Measurements from ENCODE around the gene MSI2. TPM values are rescaled to one million over a fixed set of nuclear protein-coding genes. Genes with fewer than 3 reads are reported as not detected.

Gene MSI2
- total RNA-seq, 1 donor from 2014 or later, result 31.3 TPM

- ATAC-seq (no peak), DNase-seq (peak; percentile 33)
- intact Hi-C loops (cut with DNase I), result no loop called here
- no peaks in the 10 kb centered on the region for H3K9me3 ChIP-seq
- H3K36me3 ChIP-seq, result no peaks in the 10 kb centered on the region
- H3K27me3 ChIP-seq, result no peaks in the 10 kb centered on the region
- H3K4me3 ChIP-seq, result no peak overlapping the region
- H3K4me1 ChIP-seq, result no peaks in the 10 kb centered on the region
- no peak overlapping the region for H3K27ac ChIP-seq
- no peak for TF ChIP-seq CTCF (IDR thresholded peaks at IDR 0.05)
Measured at GRCh38 chr17:57593739-57594462, 337.6 kb downstream of the MSI2 start.

GRCh38 chr17:57594767-57595166, 338.4 kb downstream of the MSI2 start:
- peak; percentile 17 for DNase-seq
- Histone ChIP-seq H3K4me1 (peaks cover 6% of the 10 kb centered on the region), H3K27me3 (no peaks in the 10 kb centered on the region), H3K9me3 (no peaks in the 10 kb centered on the region), H3K27ac (no peak overlapping the region), H3K4me3 (no peak overlapping the region), H3K36me3 (no peaks in the 10 kb centered on the region)
- intact Hi-C loops (cut with DNase I), result no loop called here
- ATAC-seq, result no peak
- TF ChIP-seq CTCF (IDR thresholded peaks at IDR 0.05), result no peak

GRCh38 chr17:57595426-57595825, 339.1 kb downstream of the MSI2 start:
- intact Hi-C loops (cut with DNase I), result no loop called here

GRCh38 chr17:57595947-57596695, 339.8 kb downstream of the MSI2 start:
- H3K9me3 ChIP-seq, result no peaks in the 10 kb centered on the region
- ATAC-seq (no peak), DNase-seq (peak; percentile 47)
- no peak for TF ChIP-seq CTCF (IDR thresholded peaks at IDR 0.05)
- H3K4me3 ChIP-seq, result no peak overlapping the region
- H3K27me3 ChIP-seq, result no peaks in the 10 kb centered on the region
- H3K36me3 ChIP-seq, result no peaks in the 10 kb centered on the region
- H3K27ac ChIP-seq, result no peak overlapping the region
- H3K4me1 ChIP-seq, result peaks cover 14% of the 10 kb centered on the region
- intact Hi-C loops (cut with DNase I), result no loop called here

More at GRCh38 chr17:57595426-57595825, 339.1 kb downstream of the MSI2 start:
- Histone ChIP-seq H3K4me1 (peaks cover 12% of the 10 kb centered on the region), H3K4me3 (no peak overlapping the region), H3K27ac (no peak overlapping the region), H3K27me3 (no peaks in the 10 kb centered on the region), H3K9me3 (no peaks in the 10 kb centered on the region), H3K36me3 (no peaks in the 10 kb centered on the region)
- DNase-seq, result no peak
- TF ChIP-seq CTCF (IDR thresholded peaks at IDR 0.05), result no peak
- no peak for ATAC-seq

- intact Hi-C loops (cut with DNase I), result no loop called here
- no peak overlapping the region for H3K27ac ChIP-seq
Measured at GRCh38 chr17:57597101-57597500, 340.8 kb downstream of the MSI2 start.

More at GRCh38 chr17:57597101-57597500, 340.8 kb downstream of the MSI2 start:
- Histone ChIP-seq H3K9me3 (no peaks in the 10 kb centered on the region), H3K4me1 (peaks cover 17% of the 10 kb centered on the region), H3K27me3 (no peaks in the 10 kb centered on the region), H3K4me3 (no peak overlapping the region), H3K36me3 (no peaks in the 10 kb centered on the region)
- DNase-seq (no peak), ATAC-seq (no peak)
- no peak for TF ChIP-seq CTCF (IDR thresholded peaks at IDR 0.05)

All from upper lobe of right lung (tissue), 1 donor.